K562 (cell line): ENCODE measurements around the gene NAV2.

Experiments used
- ATF7 ChIP-seq: fragments of 450-650 bp; IDR thresholded peaks from 2 replicates; pipeline ENCODE4 v1.7.1; 2014; ENCODE audit warnings: mild to moderate bottlenecking, moderate library complexity
- KLF16 ChIP-seq: IDR thresholded peaks from 2 replicates; pipeline ENCODE4 v1.6.1; 2016; ENCODE audit warnings: antibody characterized with exemption
- NUFIP1 ChIP-seq: fragments of 450-650 bp; IDR thresholded peaks from 2 replicates; pipeline ENCODE4 v1.6.1; 2018; ENCODE audit not compliant: partially characterized antibody
- SMAD3 ChIP-seq: fragments of 450-650 bp; formaldehyde crosslinking; conservative IDR thresholded peaks from 2 replicates; pipeline ENCODE4 v1.4.0; 2020; ENCODE audit warnings: mild to moderate bottlenecking
- TCF7L2 ChIP-seq: fragments of 150-350 bp; IDR thresholded peaks from 2 replicates; pipeline ENCODE4 v1.6.1; 2016; ENCODE audit warnings: low read depth, mild to moderate bottlenecking, low read length, moderate library complexity
- ZBTB34 ChIP-seq: fragments of 250-450 bp; sonication (Bioruptor Pico); IDR thresholded peaks from 2 replicates; pipeline ENCODE4 v1.8.0; 2021; ENCODE audit warnings: mild to moderate bottlenecking, moderate library complexity
- ZFP1 ChIP-seq: fragments of 450-650 bp; formaldehyde crosslinking; IDR thresholded peaks from 2 replicates; pipeline ENCODE4 v1.4.0; 2020; ENCODE audit warnings: mild to moderate bottlenecking, mixed read lengths

- TF ChIP-seq ZFP1 (CRISPR knock-in tag) (no peak), SMAD3 (CRISPR knock-in tag) (no peak), ATF7 (no peak), KLF16 (no peak), TCF7L2 (no peak), NUFIP1 (no peak), ZBTB34 (CRISPR knock-in tag) (no peak)
Measured at GRCh38 chr11:19994672-19995071, 282.0 kb downstream of the NAV2 start.
